OCI-LY1 (cell line): Measurements from ENCODE around the gene CRACR2B.

ENCODE experiments used
- CTCF ChIP-seq: fragments of 200-600 bp; sonication (generic), shearing (Covaris generic); IDR thresholded peaks from 2 replicates; pipeline ENCODE4 v1.5.1; 2017; ENCODE audit warnings: mild to moderate bottlenecking, antibody characterized with exemption, low read length, moderate library complexity, mixed read lengths
- EZH2 ChIP-seq: fragments of 200-600 bp; sonication (generic), shearing (Covaris generic); IDR thresholded peaks from 2 replicates; pipeline ENCODE4 v1.8.0; 2017; ENCODE audit warnings: borderline replicate concordance, mixed run types, mild to moderate bottlenecking, antibody characterized with exemption, low read length, moderate library complexity, mixed read lengths

GRCh38 chr11:829847-830294 lies 2.2 kb downstream of the CRACR2B start:
- TF ChIP-seq CTCF (no peak), EZH2 (no peak)
